Subcutaneous abdominal adipose tissue (tissue), 5 donors: ENCODE measurements around the gene NEURL4.

Source experiments
- H3K27ac ChIP-seq: one replicate; pipeline ENCODE4 v1.7.0; 2013; ENCODE audit warnings: low read depth, mild to moderate bottlenecking, inconsistent platforms, low read length, moderate library complexity
- H3K27me3 ChIP-seq, 5 donors: one replicate each; pipeline ENCODE4 v1.7.0; 2013; ENCODE audit warnings: low read length in 5 of 5, inconsistent platforms in 1 of 5; ENCODE audit not compliant: control insufficient read depth in 5 of 5, insufficient read depth in 4 of 5
- H3K36me3 ChIP-seq, 5 donors: one replicate each; pipeline ENCODE4 v1.7.0; 2013; ENCODE audit warnings: low read length in 5 of 5; ENCODE audit not compliant: control insufficient read depth in 5 of 5, insufficient read depth in 5 of 5
- H3K4me1 ChIP-seq, 5 donors: one replicate each; pipeline ENCODE4 v1.7.0; 2013; ENCODE audit warnings: low read length in 5 of 5, mild to moderate bottlenecking in 3 of 5, moderate library complexity in 1 of 5; ENCODE audit not compliant: control insufficient read depth in 5 of 5, insufficient read depth in 5 of 5
- H3K4me3 ChIP-seq, 5 donors: one replicate each; pipeline ENCODE4 v1.7.0; 2013; ENCODE audit warnings: low read length in 5 of 5, low read depth in 1 of 5
- H3K9ac ChIP-seq, 5 donors: one replicate each; pipeline ENCODE4 v1.7.0; 2013; ENCODE audit warnings: low read length in 5 of 5, mild to moderate bottlenecking in 4 of 5, moderate library complexity in 3 of 5
- H3K9me3 ChIP-seq, 5 donors: one replicate each; pipeline ENCODE4 v1.7.0; 2013; ENCODE audit warnings: low read length in 5 of 5; ENCODE audit not compliant: control insufficient read depth in 5 of 5
- donor health status: healthy.
- donor health status: healthy.
- donor health status: healthy.
- donor health status: healthy.
- donor health status: healthy.

Gene NEURL4

GRCh38 chr17:7281953-7282751 is 47.0 kb downstream of the NEURL4 start:
- Histone ChIP-seq H3K36me3 (peaks cover 0 to 33% (median 28%) of the 10 kb centered on the region in 5 donors), H3K27me3 (peaks cover 0 to 15% (median 0%) of the 10 kb centered on the region in 5 donors), H3K27ac (peak overlapping the region; percentile 90), H3K4me1 (peaks cover 7 to 61% (median 30%) of the 10 kb centered on the region in 5 donors), H3K4me3 (peak overlapping the region; percentile 54 to 69 (median 68)), H3K9ac (peak overlapping the region in 4 of 5 donors; percentile 23 to 77 (median 61)), H3K9me3 (no peaks in the 10 kb centered on the region)

- Histone ChIP-seq H3K9me3 (no peaks in the 10 kb centered on the region), H3K36me3 (peaks cover 0 to 28% (median 24%) of the 10 kb centered on the region in 5 donors), H3K27me3 (peaks cover 0 to 15% (median 0%) of the 10 kb centered on the region in 5 donors), H3K27ac (peak within 1 kb of the TSS; percentile 90), H3K9ac (peak within 1 kb of the TSS; percentile 28 to 77 (median 55)), H3K4me3 (peak within 1 kb of the TSS; percentile 54 to 69 (median 68)), H3K4me1 (peaks cover 7 to 61% (median 30%) of the 10 kb centered on the region in 5 donors)
These were observed 47.8 kb downstream of the NEURL4 start, which contains the start of gene SLC2A4 for GRCh38 chr17:7281074-7281952. TSS of gene SLC2A4 (plus strand) at chr17:7281718. CDS start at chr17:7281935, 217 bp downstream.

DNA sequence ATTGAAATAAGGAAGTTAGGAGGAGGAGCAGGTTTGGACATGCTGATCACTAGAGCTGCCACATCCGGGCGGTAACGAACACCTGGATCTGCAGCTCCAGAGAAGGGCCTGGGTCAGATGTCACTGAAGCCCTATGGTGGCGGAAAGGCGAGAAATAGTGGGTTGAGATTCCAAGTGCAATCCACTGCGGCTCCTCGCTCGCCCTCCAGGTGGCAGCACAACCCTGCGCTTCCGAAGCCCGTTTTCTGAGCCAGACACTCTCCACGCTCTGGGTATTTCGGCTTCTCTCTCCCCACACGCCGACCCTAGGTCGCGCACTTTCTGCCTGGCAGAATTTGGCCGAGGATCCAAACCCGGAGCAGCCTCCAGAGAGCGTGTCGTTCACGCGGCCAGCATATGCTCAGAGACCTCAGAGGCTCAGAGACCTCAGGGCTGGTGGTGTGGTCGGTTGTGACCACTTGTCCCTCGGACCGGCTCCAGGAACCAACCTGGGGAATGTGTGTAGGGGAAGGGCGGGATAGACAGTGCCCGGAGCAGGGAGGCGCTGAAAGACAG is 48.5 kb downstream of the NEURL4 start:
- Histone ChIP-seq H3K27ac (peak overlapping the region; percentile 90), H3K4me3 (peak overlapping the region in 4 of 5 donors; percentile 54 to 69 (median 61)), H3K36me3 (peaks cover 0 to 20% (median 17%) of the 10 kb centered on the region in 5 donors), H3K27me3 (peaks cover 0 to 15% (median 0%) of the 10 kb centered on the region in 5 donors), H3K9me3 (no peaks in the 10 kb centered on the region), H3K9ac (peak overlapping the region in 4 of 5 donors; percentile 28 to 70 (median 62)), H3K4me1 (peaks cover 7 to 55% (median 30%) of the 10 kb centered on the region in 5 donors)

GRCh38 chr17:7279448-7279847 is 49.7 kb downstream of the NEURL4 start:
- Histone ChIP-seq H3K27ac (no peak overlapping the region), H3K9me3 (no peaks in the 10 kb centered on the region), H3K9ac (no peak overlapping the region), H3K36me3 (peaks cover 0 to 9% (median 6%) of the 10 kb centered on the region in 5 donors), H3K4me3 (no peak overlapping the region), H3K27me3 (peaks cover 0 to 15% (median 0%) of the 10 kb centered on the region in 5 donors), H3K4me1 (peaks cover 7 to 47% (median 30%) of the 10 kb centered on the region in 5 donors)

DNA sequence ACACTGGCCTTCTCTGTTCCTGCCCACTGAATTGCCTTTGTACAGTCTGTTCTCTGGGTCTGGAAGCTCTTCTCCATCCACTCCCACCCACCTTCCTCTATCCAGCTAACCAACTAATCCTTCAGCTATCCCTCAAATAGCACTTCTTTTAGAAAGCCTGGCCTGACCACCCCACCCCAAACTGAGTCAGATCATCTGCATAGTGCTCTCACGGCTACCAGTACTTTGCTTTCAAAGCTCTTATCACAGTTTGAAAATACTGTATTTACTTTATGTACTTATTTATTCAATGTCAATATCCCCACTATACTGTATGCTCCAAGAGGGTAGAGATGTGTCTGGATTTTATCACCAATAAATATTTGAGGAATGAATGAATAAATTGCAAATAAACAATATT is 62.4 kb downstream of the NEURL4 start:
- Histone ChIP-seq H3K4me3 (no peak overlapping the region), H3K9ac (no peak overlapping the region), H3K36me3 (no peaks in the 10 kb centered on the region), H3K9me3 (no peaks in the 10 kb centered on the region), H3K27me3 (peaks cover 0 to 19% (median 14%) of the 10 kb centered on the region in 5 donors), H3K4me1 (peaks cover 0 to 29% (median 21%) of the 10 kb centered on the region in 5 donors), H3K27ac (no peak overlapping the region)
